GM12873 (cell line): ENCODE measurements around the gene SPSB1.

ENCODE experiments used
- CTCF ChIP-seq: IDR thresholded peaks from 2 replicates; pipeline ENCODE4 v1.5.1; 2012; ENCODE audit warnings: low read depth, mild to moderate bottlenecking, moderate library complexity, low read length, control low read depth; ENCODE audit not compliant: insufficient read depth; ENCODE audit errors: missing control alignments

SPSB1 gene

GRCh38 chr1:9345922-9346321 lies 53.2 kb downstream of the SPSB1 start:
- TF ChIP-seq CTCF: no peak

- no peak for TF ChIP-seq CTCF
Observed at GRCh38 chr1:9346566-9346965, 53.9 kb downstream of the SPSB1 start.

GRCh38 chr1:9347095-9347850 lies 54.6 kb downstream of the SPSB1 start:
- no peak for TF ChIP-seq CTCF

GRCh38 chr1:9349331-9349851 lies 56.7 kb downstream of the SPSB1 start:
- no peak for TF ChIP-seq CTCF

GRCh38 chr1:9350013-9350908 lies 57.6 kb downstream of the SPSB1 start:
- TF ChIP-seq CTCF: no peak

GRCh38 chr1:9350960-9351359 lies 58.3 kb downstream of the SPSB1 start:
- TF ChIP-seq CTCF: no peak

GRCh38 chr1:9351654-9352271 lies 59.1 kb downstream of the SPSB1 start:
- TF ChIP-seq CTCF: no peak
